ENCODE measurements around the gene ZBTB24. TPM values are rescaled to one million over a fixed set of nuclear protein-coding genes. Genes with fewer than 3 reads are reported as not detected.

Gene ZBTB24
- total RNA-seq, 4 donors from 2014 or later = 4.4 to 12.6 (median 9.0) TPM

DNA sequence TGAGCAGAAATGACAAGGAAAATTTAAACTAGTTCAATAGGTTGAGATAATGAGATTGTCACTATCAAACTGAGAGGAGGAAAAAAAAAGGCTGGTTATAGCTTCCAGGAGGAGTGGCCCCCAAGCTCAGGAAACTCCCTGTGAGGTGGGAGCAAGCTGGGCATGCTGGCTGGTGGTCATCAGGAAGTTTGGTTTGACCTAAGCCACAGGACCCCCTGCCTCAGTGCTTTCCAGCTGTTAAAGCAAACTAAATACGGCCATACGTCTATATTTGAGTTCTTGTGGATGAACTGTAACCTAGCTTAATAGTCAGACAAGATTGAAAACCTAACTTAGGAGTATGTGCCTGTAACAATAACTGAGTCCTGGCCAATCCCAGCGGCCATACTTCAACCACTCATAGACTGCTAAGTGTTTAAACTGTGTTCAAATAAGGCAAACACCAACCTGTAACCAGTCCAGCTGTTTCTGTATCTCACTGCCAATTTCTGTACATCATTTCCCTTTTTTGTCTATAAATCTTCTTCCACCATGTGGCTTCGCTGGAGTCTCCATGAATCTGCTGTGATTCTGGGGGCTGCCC, 24.6 kb upstream of the ZBTB24 start:
- intact Hi-C loops (cut with DNase I; ENCODE audit: low total_unique reads) = no loop called here
- H3K4me1 ChIP-seq = no peaks in the 10 kb centered on the region
- no peaks in the 10 kb centered on the region for H3K27me3 ChIP-seq
- DNase-seq = no peak
- H3K27ac ChIP-seq = no peak overlapping the region
- no peak for TF ChIP-seq POLR2A (IDR thresholded peaks at IDR 0.05)
- TF ChIP-seq, protein P1, sequence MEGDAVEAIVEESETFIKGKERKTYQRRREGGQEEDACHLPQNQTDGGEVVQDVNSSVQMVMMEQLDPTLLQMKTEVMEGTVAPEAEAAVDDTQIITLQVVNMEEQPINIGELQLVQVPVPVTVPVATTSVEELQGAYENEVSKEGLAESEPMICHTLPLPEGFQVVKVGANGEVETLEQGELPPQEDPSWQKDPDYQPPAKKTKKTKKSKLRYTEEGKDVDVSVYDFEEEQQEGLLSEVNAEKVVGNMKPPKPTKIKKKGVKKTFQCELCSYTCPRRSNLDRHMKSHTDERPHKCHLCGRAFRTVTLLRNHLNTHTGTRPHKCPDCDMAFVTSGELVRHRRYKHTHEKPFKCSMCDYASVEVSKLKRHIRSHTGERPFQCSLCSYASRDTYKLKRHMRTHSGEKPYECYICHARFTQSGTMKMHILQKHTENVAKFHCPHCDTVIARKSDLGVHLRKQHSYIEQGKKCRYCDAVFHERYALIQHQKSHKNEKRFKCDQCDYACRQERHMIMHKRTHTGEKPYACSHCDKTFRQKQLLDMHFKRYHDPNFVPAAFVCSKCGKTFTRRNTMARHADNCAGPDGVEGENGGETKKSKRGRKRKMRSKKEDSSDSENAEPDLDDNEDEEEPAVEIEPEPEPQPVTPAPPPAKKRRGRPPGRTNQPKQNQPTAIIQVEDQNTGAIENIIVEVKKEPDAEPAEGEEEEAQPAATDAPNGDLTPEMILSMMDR (IDR thresholded peaks at IDR 0.05) = no peak
- no peaks in the 10 kb centered on the region for H3K36me3 ChIP-seq
- H3K4me3 ChIP-seq = no peak overlapping the region
- no peaks in the 10 kb centered on the region for H3K9me3 ChIP-seq

GRCh38 chr6:109506841-109507240, 23.8 kb upstream of the ZBTB24 start:
- TF ChIP-seq, protein P1 (IDR thresholded peaks at IDR 0.05) = no peak
- TF ChIP-seq POLR2A (IDR thresholded peaks at IDR 0.05) = no peak
- Histone ChIP-seq H3K27me3 (no peaks in the 10 kb centered on the region), H3K4me3 (no peak overlapping the region), H3K4me1 (no peaks in the 10 kb centered on the region), H3K9me3 (no peaks in the 10 kb centered on the region), H3K27ac (no peak overlapping the region), H3K36me3 (no peaks in the 10 kb centered on the region)
- intact Hi-C loops (cut with DNase I; ENCODE audit: low total_unique reads) = no loop called here
- no peak for DNase-seq

DNA sequence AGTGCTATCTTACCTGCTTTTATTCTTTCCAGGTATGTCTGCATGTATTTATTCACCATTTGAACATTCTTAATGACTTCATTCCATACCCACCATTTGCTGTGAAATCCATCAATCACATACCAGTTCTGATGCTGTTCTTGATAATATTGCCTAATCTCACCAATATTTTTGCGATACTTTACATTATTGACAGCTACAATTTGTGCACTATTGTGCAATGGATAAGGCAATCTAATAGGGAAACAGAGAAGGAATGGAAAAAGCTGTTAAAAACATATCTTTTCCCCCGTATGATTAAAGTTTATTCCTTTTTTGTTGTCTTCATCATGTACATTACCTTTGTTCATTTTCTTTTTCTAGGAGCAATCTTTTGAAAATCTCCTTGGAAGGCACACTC, 23.3 kb upstream of the ZBTB24 start:
- no peak for DNase-seq
- H3K27ac ChIP-seq = no peak overlapping the region
- intact Hi-C loops (cut with DNase I; ENCODE audit: low total_unique reads) = no loop called here
- no peak overlapping the region for H3K4me3 ChIP-seq
- H3K4me1 ChIP-seq = no peaks in the 10 kb centered on the region
- no peaks in the 10 kb centered on the region for H3K27me3 ChIP-seq
- H3K9me3 ChIP-seq = no peaks in the 10 kb centered on the region
- H3K36me3 ChIP-seq = no peaks in the 10 kb centered on the region
- TF ChIP-seq, protein P1 (IDR thresholded peaks at IDR 0.05) = no peak
- no peak for TF ChIP-seq POLR2A (IDR thresholded peaks at IDR 0.05)

DNA sequence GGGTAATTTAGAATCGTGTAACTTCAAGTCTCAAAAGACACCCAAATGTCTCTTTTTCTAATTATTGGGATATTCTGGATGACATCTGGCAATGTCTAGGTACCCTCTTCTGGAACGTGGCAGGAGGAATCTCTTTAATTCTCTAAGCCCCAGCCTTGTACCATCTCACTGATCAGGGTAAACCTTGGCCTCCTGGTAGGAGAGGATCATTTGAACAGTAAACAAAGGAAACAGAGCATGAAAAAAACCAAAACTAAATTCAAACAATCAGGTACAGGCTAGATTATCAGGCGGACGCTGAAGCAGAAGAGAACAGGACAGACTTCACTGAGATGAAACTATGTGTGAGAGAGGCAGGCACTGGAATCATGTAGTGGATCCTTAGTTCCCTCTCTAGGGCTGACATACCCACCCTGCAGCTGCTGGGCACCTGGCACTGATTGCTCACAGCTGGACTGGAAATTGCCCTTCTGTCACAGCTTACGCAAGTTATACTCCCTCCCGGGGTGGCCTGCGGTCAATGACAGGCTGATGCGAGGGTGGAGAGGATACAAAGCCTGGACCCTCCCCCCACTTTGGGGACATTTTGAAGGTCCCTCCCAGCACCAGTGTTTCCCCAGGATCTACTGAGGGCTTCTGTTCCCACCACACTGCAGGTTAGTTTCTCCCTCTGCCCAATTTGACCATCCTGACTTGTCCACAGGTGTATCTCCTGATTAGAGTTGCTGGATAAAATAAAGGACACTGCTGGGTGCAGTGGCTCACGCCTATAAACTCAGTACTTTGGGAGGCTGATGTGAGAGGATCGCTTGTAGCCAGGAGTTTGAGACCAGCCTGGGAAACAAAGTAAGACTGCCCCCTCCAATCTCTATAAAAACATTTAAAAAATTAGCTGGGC, 20.6 kb upstream of the ZBTB24 start:
- no peak for DNase-seq
- Histone ChIP-seq H3K27me3 (no peaks in the 10 kb centered on the region), H3K9me3 (no peaks in the 10 kb centered on the region), H3K36me3 (no peaks in the 10 kb centered on the region), H3K27ac (no peak overlapping the region), H3K4me3 (no peak overlapping the region), H3K4me1 (no peaks in the 10 kb centered on the region)
- TF ChIP-seq, protein P1 (IDR thresholded peaks at IDR 0.05) = no peak
- TF ChIP-seq POLR2A (IDR thresholded peaks at IDR 0.05) = no peak
- intact Hi-C loops (cut with DNase I; ENCODE audit: low total_unique reads) = no loop called here

DNA sequence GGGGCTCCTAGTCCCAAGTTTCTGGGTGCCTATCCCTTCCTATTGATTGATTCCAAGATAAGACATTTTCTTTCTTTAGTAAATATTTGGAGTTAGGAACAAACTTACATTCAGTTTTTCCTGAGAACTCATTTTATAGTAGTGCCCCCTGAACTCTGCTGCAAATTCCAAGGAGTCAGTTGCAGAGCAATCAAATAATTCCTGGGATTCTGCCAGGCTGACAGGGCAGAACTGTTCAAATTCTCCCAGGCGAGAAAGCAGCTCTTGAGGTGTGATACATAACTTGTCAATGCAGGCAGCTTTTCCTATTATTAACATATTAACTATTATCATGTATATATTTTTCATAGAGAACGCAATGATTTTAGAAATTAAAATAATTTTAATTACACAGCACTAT, 15.9 kb upstream of the ZBTB24 start:
- no peak for DNase-seq
- H3K27ac ChIP-seq = no peak overlapping the region
- H3K4me3 ChIP-seq = no peak overlapping the region
- H3K36me3 ChIP-seq = no peaks in the 10 kb centered on the region
- TF ChIP-seq, protein P1 (IDR thresholded peaks at IDR 0.05) = no peak
- no peak for TF ChIP-seq POLR2A (IDR thresholded peaks at IDR 0.05)
- H3K27me3 ChIP-seq = no peaks in the 10 kb centered on the region
- no peaks in the 10 kb centered on the region for H3K9me3 ChIP-seq
- no peaks in the 10 kb centered on the region for H3K4me1 ChIP-seq
- intact Hi-C loops (cut with DNase I; ENCODE audit: low total_unique reads) = no loop called here

Measured in uterus (tissue), 4 donors.